ENCODE data around the gene RELN.

DNA sequence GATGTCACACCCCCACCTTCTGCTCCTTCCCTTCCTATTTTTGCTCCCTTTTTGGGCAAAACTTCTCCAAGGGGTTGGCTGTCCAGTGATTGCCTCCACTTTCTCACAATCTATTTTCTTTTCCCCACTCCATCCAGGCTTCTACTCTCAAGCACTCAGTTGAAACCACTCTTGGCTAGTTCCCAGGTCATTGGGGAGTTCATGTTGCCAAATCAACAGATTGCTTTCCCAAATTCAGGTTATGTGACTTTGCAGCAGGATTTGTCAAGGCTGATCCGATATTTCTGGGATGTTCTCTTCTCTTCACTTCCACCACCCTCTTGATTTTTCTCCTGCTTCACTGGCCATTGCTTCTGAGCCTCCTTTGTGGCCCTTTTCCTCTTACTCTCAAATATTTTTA, 284.8 kb downstream of the RELN start:
- TF ChIP-seq POLR2AphosphoS5 (IDR thresholded peaks at IDR 0.05; ENCODE audit: low read depth, low read length) (no peak), SIN3A (IDR thresholded peaks at IDR 0.05; ENCODE audit: borderline replicate concordance, insufficient read depth, low read length) (no peak), TAF1 (IDR thresholded peaks at IDR 0.05; ENCODE audit: borderline replicate concordance, insufficient read depth, low read length) (no peak)
- TF ChIP-seq, protein P1, sequence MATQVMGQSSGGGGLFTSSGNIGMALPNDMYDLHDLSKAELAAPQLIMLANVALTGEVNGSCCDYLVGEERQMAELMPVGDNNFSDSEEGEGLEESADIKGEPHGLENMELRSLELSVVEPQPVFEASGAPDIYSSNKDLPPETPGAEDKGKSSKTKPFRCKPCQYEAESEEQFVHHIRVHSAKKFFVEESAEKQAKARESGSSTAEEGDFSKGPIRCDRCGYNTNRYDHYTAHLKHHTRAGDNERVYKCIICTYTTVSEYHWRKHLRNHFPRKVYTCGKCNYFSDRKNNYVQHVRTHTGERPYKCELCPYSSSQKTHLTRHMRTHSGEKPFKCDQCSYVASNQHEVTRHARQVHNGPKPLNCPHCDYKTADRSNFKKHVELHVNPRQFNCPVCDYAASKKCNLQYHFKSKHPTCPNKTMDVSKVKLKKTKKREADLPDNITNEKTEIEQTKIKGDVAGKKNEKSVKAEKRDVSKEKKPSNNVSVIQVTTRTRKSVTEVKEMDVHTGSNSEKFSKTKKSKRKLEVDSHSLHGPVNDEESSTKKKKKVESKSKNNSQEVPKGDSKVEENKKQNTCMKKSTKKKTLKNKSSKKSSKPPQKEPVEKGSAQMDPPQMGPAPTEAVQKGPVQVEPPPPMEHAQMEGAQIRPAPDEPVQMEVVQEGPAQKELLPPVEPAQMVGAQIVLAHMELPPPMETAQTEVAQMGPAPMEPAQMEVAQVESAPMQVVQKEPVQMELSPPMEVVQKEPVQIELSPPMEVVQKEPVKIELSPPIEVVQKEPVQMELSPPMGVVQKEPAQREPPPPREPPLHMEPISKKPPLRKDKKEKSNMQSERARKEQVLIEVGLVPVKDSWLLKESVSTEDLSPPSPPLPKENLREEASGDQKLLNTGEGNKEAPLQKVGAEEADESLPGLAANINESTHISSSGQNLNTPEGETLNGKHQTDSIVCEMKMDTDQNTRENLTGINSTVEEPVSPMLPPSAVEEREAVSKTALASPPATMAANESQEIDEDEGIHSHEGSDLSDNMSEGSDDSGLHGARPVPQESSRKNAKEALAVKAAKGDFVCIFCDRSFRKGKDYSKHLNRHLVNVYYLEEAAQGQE (IDR thresholded peaks at IDR 0.05; ENCODE audit: insufficient read depth in 1 of 2, low read depth in 2 of 2, low read length in 2 of 2): no peak

Data from PFSK-1 (cell line).